Measurements from ENCODE around the gene MRPL28. TPM values are rescaled to one million over a fixed set of nuclear protein-coding genes. Genes with fewer than 3 reads are reported as not detected.

The MRPL28 gene
- total and polyA plus RNA-seq, 2 experiments from 2014 or later = 242 to 290 TPM

DNA sequence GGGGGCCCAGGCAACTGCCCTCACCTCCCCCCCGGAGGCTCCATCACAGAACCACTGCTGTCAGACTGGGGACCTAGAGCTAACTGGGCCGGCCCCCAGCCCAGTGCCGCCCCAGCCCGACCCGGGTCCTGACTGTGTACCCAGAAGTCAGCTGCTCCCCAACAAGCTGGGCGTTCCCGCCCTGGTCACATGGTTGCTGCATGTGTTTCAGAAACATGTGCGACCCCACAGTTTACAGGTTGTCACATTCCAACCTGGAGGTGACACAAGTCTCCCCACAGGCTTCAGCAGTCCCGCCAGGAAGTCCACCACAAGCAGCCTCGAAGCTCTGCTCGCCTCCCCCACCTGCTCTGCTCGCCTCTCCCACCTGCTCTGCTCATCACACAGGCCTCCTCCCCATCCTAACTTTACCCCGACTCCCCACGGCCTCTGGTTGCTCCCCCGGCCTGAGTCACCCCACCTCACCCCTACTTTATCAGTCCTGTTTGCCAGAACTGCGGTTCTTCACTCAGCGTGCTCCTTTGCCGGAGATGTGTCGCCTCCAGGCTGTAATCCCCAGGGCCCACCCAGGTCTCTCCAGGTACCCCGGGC lies 968 bp downstream of the MRPL28 start:
- Histone ChIP-seq H3K36me3 (peaks cover 30% of the 10 kb centered on the region), H3K27me3 (no peaks in the 10 kb centered on the region), H3K27ac (no peak overlapping the region), H3K4me3 (peak overlapping the region; percentile 40), H3K4me1 (ENCODE audit: low read depth) (peaks cover 5% of the 10 kb centered on the region), H3K9me3 (ENCODE audit: low read depth) (no peaks in the 10 kb centered on the region)
- TF ChIP-seq, protein P1, sequence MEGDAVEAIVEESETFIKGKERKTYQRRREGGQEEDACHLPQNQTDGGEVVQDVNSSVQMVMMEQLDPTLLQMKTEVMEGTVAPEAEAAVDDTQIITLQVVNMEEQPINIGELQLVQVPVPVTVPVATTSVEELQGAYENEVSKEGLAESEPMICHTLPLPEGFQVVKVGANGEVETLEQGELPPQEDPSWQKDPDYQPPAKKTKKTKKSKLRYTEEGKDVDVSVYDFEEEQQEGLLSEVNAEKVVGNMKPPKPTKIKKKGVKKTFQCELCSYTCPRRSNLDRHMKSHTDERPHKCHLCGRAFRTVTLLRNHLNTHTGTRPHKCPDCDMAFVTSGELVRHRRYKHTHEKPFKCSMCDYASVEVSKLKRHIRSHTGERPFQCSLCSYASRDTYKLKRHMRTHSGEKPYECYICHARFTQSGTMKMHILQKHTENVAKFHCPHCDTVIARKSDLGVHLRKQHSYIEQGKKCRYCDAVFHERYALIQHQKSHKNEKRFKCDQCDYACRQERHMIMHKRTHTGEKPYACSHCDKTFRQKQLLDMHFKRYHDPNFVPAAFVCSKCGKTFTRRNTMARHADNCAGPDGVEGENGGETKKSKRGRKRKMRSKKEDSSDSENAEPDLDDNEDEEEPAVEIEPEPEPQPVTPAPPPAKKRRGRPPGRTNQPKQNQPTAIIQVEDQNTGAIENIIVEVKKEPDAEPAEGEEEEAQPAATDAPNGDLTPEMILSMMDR (IDR thresholded peaks at IDR 0.05; ENCODE audit: low read depth, low read length) = no peak
- DNase-seq (ENCODE audit: low read depth in 1 of 2, low spot score in 1 of 2) = no peak

DNA sequence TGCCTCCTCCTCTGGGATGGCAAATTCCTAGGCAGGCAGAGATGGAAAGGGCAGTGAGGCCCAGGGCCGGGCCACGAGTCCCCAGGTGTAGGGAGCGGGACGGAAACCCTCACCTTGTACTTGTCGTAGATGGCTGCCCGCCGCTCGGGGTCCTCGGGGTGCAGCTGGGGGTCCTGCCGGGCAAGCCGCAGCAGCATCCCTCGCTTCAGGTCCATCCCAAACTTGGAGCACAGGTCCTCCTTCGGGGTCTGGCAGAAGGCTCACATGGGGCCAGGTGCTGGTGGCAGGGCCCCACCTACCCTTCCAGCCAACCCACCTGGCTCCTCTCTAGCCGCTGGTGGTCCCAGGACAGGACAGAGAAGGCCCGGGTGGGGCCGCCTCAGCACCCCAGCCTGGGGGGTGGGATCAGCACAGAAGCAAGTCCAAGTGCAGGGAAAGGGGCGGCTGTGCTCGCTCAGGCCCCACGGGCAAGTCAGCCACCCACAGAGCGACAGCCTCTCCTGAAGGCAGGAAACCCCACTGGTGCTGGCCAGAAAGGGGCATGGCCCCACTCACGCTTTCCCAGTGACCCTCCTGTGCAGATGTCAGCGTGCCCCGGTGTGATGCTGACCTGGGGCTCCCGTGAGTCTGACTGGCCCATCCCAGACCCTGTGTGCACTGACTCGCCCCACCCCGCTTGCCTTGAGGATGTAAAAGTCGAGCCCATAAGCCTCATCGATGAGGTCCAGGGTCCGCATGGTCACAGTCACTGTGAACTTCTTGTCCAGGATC lies 1.8 kb downstream of the MRPL28 start:
- Histone ChIP-seq H3K36me3 (peaks cover 25% of the 10 kb centered on the region), H3K27ac (no peak overlapping the region), H3K4me1 (ENCODE audit: low read depth) (peaks cover 5% of the 10 kb centered on the region), H3K27me3 (no peaks in the 10 kb centered on the region), H3K4me3 (no peak overlapping the region), H3K9me3 (ENCODE audit: low read depth) (no peaks in the 10 kb centered on the region)
- no peak for DNase-seq (ENCODE audit: low read depth in 1 of 2, low spot score in 1 of 2)
- TF ChIP-seq, protein P1 (IDR thresholded peaks at IDR 0.05; ENCODE audit: low read depth, low read length) = no peak

DNA sequence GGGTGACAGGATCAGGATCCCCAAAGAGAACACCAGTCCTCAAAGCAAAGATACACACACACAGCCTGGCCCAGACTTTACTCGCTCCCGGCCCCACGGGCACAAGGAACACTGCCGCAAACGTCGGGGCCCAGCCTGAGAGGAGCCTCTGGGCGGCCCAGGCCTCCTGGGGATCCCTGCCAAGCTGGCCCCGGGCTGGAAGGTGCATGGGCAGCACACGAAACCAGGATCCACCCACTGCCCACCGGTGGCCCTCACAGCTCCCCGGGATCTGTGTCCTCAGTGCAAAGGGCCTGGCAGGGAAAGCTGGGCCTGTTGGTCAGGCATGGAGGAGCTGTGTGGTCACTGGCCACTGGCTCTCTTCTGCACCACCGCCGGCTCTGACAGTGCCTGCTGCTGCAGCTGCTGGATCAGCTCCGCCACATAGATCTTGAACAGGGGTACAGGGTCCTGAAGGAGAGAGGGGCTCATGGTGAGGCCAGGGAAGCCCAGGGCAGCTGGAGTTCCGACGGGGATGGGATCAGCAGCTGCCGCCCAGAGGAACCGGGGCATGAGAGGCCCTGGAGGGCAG lies 2.9 kb downstream of the MRPL28 start:
- H3K4me3 ChIP-seq = no peak overlapping the region
- DNase-seq (ENCODE audit: low read depth in 1 of 2, low spot score in 1 of 2) = no peak
- no peaks in the 10 kb centered on the region for H3K9me3 ChIP-seq (ENCODE audit: low read depth)
- TF ChIP-seq, protein P1 (IDR thresholded peaks at IDR 0.05; ENCODE audit: low read depth, low read length) = no peak
- H3K27me3 ChIP-seq = no peaks in the 10 kb centered on the region
- H3K36me3 ChIP-seq = peaks cover 22% of the 10 kb centered on the region
- no peak overlapping the region for H3K27ac ChIP-seq
- H3K4me1 ChIP-seq (ENCODE audit: low read depth) = peaks cover 5% of the 10 kb centered on the region

DNA sequence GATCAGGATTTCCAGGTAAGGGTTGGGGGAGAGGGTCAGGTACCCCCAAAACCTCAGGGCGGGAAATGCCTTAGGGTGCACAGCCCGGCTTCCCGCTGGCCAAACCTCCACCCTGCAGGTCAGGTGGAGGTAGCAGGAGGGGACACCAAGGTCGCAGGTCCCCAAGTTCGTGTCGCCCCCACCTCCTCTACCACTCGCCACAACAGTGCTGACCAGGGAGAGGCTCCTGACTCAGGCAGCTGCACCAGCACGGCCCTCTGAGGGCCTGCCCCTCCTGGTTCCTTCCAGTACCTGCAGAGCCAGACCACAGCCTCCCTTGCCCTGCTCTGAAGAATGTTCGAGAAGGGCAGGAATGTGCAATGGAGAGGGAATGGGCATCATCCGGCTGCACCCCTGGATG lies 3.9 kb downstream of the MRPL28 start:
- H3K4me3 ChIP-seq = no peak overlapping the region
- no peaks in the 10 kb centered on the region for H3K9me3 ChIP-seq (ENCODE audit: low read depth)
- H3K4me1 ChIP-seq (ENCODE audit: low read depth) = peaks cover 5% of the 10 kb centered on the region
- TF ChIP-seq, protein P1 (IDR thresholded peaks at IDR 0.05; ENCODE audit: low read depth, low read length) = no peak
- no peaks in the 10 kb centered on the region for H3K27me3 ChIP-seq
- no peak for DNase-seq (ENCODE audit: low read depth in 1 of 2, low spot score in 1 of 2)
- H3K36me3 ChIP-seq = peaks cover 16% of the 10 kb centered on the region
- no peak overlapping the region for H3K27ac ChIP-seq

DNA sequence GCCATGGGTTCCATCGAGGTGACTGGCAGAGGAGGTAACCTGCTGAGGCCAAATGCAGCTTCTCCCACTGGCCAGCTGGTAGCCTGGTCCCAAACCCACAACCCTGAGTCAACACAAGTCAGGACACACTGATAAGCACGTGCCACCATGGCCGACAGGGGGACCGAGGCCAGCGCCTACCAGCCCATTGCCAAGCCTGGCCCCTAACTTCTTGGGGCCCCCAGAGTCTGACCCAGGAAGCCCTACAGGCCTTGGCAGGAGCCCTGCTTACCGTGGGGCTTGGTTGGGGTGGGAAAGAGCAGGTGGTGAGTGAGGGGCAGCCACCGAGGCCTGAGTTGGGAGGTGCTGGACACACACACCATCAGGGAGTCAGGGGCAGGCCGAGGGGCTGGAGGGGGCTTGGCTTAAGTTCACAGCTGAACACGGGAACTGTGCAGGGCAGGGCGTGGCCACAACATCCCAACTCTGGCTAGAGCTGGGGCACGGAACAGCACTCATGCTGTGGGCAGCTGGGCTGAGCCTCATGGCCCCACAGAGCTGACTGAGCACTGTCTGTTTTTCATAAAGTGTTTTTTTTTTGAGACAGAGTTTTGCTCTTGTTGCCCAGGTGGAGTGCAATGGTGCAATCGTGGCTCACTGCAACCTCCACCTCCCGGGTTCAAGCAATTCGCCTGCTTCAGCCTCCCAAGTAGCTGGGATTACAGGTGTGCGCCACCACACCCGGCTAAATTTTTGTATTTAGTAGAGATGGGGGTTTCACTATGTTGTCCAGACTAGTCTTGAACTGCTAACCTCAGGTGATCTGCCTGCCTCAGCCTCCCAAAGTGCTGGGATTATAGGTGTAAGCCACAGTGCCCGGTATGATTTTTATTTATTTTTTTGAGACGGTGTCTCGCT lies 5.5 kb downstream of the MRPL28 start:
- no peak overlapping the region for H3K27ac ChIP-seq
- H3K4me3 ChIP-seq = no peak overlapping the region
- peaks cover 16% of the 10 kb centered on the region for H3K36me3 ChIP-seq
- peaks cover 4% of the 10 kb centered on the region for H3K4me1 ChIP-seq (ENCODE audit: low read depth)
- DNase-seq (ENCODE audit: low read depth in 1 of 2, low spot score in 1 of 2) = no peak
- TF ChIP-seq, protein P1 (IDR thresholded peaks at IDR 0.05; ENCODE audit: low read depth, low read length) = no peak
- H3K9me3 ChIP-seq (ENCODE audit: low read depth) = no peaks in the 10 kb centered on the region
- no peaks in the 10 kb centered on the region for H3K27me3 ChIP-seq
